ENCODE measurements around the gene FANCG. TPM values are rescaled to one million over a fixed set of nuclear protein-coding genes. Genes with fewer than 3 reads are reported as not detected.
A peak's percentile ranks its signal among the peaks of the same experiment; 100 is the strongest.

FANCG gene
- total RNA-seq, 1 donor from 2014 or later: 4.2 TPM

DNA sequence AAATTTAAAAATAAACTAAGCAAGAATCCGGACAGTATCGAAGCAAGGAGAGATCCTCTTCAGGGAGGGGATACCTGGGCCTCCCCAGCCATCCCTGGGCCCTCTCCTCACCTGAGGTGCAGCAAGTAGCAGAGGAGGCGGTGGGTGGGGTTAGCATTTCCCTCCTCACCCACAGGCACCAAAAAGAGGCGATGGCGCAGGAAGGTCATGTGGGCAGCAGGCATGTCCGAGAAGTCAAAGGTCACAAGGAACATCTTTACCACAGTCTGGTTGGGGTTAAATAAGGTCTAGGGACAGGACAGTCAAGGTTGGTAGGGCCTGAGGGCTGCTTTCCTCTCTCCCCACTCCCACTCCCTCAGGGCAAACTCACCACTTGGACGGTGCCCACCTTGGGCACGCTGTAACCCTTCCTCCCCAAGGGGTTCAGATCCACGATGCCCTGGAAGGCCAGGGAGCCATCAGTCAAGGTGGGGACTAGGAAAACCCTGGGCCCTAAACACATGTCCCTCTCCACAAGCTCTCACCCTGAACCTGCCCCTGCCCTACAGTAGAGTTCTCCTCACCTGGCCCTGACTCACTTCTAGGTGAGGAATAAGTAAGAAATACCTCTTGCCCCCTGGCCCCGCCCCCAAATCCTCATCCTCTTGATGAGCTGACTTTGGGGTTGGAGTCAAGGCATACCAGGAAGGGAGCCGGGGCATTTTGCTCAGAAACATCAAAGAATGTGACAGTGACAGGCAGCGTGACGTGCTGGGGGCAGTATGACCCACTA lies 26.0 kb upstream of the FANCG start:
- intact Hi-C loops (cut with DNase I): no loop called here
- DNase-seq (ENCODE audit: missing footprints): no peak
- no peak for ATAC-seq

DNA sequence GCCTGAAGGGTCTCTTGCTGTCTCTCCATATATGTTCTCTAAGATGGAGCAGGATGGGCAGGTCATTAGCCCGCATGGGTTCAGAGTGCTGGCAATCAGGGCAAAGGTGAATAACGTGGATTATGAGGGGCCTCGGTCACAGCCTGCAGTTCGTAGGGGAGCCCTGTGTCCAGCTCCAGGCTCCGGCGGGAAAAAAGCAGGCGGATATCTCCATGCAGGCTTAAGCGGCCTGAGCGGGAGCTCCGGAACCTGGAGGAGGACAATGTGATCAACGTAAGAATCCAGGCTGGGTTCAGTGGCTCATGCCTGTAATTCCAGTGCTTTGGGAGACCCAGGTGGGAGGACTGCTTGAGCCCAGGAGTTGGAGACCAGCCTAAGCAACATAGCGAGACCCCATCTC lies 25.4 kb upstream of the FANCG start:
- intact Hi-C loops (cut with DNase I): no loop called here
- no peak for ATAC-seq
- DNase-seq (ENCODE audit: missing footprints): no peak

GRCh38 chr9:35104586-35104985 lies 24.8 kb upstream of the FANCG start:
- no peak for ATAC-seq
- no peak for DNase-seq (ENCODE audit: missing footprints)
- intact Hi-C loops (cut with DNase I): no loop called here

DNA sequence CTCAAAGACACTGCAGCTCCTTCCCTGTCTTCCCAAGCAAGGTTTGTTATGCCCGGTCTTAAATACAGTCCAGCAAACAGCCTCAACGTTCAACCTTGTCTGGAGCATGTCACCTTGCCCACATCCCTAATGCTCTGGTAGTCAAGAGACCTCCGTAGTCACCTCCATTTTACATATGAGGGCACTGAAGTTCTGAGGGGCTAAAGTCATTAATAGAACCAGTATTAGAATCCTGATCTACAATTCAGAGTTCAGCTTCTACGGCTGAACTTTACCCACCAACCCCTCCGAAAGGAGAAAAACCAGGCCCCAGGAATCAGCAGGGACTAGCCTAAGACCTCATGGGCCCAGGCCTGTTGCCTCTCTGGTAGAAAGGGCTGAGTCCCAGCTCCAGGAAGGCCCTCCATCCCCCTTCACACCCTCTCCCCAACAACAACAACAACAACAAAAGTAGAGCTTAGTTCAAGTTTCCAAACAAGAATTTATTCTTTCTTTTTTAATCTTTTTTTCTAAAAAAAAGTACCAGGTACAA lies 24.0 kb upstream of the FANCG start:
- DNase-seq (ENCODE audit: missing footprints) (no peak), ATAC-seq (no peak)
- intact Hi-C loops (cut with DNase I): no loop called here

- DNase-seq (ENCODE audit: missing footprints) (peak; percentile 95), ATAC-seq (peak; percentile 95)
- intact Hi-C loops (cut with DNase I): no loop called here
Observed at GRCh38 chr9:35102769-35103659, 23.3 kb upstream of the FANCG start, which contains the start of gene STOML2. TSS of gene STOML2 (minus strand) at chr9:35103131. CDS start at chr9:35103094, 37 bp downstream.

DNA sequence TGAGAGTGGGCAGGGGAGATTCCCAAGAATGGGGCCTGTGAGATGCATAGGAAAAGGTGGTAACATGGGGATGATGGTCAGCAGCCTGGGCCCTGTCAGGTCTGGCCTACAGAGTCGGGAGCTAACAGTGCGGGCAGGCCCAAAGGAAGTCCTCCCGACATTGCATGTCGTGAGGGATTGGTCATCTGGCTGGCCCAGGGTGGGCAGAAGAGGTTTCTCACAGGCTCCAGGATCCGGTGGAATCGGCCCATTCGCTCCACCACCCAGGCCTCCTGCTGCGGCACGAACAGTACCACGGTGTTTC lies 22.7 kb upstream of the FANCG start:
- DNase-seq (ENCODE audit: missing footprints) (no peak), ATAC-seq (no peak)
- intact Hi-C loops (cut with DNase I): no loop called here

DNA sequence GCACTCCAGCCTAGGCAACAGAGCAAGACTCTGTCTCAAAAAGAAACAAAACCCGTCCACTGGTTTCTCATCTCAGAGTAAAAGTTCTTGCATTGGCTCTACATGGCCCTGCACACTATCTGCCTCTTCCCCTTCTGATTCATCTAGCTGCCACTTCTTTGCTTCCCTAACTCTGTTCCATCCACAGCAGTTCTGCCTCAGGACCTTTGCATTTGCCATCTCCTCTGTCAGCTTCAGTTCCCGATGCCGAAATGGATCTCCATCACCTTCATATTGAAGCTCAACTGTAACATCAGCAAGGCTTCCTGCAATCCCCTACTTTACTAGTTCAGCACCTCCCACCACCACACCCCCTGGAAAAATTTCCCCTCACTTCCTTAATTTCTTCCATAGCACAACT lies 17.8 kb upstream of the FANCG start:
- intact Hi-C loops (cut with DNase I): loop anchor here (2.0 to 5.0 kb wide), 2 partner anchors 25 to 200 kb away; partner anchors contain the start of gene VCP
- ATAC-seq (no peak), DNase-seq (ENCODE audit: missing footprints) (no peak)

DNA sequence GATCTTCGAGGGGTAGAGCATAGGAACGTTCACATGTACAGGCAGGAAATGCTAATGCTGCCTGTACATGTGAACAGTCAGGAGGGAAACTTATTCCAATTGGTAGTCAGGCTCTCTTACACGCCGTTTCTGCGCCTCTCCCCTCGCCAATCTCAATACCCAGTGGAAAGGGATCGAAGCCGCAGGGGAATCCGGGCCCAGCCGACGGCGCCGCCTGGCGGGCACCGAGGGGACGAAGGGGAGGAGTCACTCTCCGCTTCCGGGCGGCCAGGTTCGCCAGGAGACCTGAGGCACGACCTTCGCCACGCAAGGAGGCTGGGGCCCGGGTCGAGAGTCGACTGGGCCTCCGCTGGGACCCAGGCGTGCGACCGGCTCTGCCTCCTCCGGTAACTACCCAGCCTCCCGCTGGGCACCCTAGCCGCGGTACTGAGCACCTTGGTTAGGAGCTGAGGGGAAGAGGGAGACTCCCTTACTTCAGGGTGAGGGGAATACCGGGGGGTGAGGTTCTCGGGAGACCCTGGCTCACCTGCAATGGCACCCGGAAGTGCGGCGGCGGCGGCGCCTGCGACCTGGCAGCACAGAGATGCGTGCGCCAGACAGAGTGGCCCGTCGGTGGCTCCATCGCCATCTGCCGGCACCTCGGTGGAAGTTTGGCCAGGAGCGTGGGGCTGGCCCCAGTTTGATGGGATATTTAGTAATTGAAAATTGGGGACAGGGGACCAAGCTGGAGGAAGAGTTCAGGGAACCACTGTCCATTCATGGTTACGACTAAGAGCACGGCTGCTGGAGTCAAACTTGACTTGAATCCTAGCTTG lies 16.5 kb upstream of the FANCG start, which contains the start of gene PIGO:
PIGO (minus strand) TSS at position 557 of the 815 bp plus-strand sequence. CDS start 1,026 bp downstream, outside the sequence.
- peak; percentile 96 for DNase-seq (ENCODE audit: missing footprints)
- ATAC-seq: peak; percentile 93
- intact Hi-C loops (cut with DNase I): loop anchor here (1.0 to 5.0 kb wide), 3 partner anchors 16 to 199 kb away; partner anchors contain the start of gene VCP

GRCh38 chr9:35091536-35091935 lies 11.8 kb upstream of the FANCG start:
- intact Hi-C loops (cut with DNase I): no loop called here
- ATAC-seq: no peak
- no peak for DNase-seq (ENCODE audit: missing footprints)

- DNase-seq (ENCODE audit: missing footprints): no peak
- no peak for ATAC-seq
- intact Hi-C loops (cut with DNase I): no loop called here
Observed at GRCh38 chr9:35089434-35089833, 9.7 kb upstream of the FANCG start.

DNA sequence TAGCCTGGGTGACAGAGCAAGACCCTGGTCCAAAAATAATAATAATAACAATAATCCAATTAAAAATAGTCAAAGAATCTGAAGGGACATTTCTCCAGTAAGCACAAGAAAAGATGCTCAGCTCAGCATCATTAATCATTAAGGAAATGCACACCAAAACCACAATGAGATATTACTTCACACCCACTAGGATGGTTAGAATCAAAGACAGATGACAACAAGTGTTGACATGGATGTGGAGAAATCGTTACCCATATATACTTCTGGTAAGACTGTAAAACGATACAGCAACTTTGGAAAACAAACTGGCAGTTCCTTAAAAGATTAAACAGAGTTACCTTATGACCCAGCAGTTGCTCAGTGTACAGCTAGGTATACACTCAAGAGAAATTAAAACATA lies 5.3 kb upstream of the FANCG start:
- no peak for DNase-seq (ENCODE audit: missing footprints)
- no peak for ATAC-seq
- intact Hi-C loops (cut with DNase I): no loop called here

- ATAC-seq: no peak
- no peak for DNase-seq (ENCODE audit: missing footprints)
- intact Hi-C loops (cut with DNase I): no loop called here
Observed at GRCh38 chr9:35079041-35079425, 709 bp downstream of the FANCG start.

GRCh38 chr9:35078066-35078465 lies 1.7 kb downstream of the FANCG start:
- no peak for ATAC-seq
- DNase-seq (ENCODE audit: missing footprints): no peak
- intact Hi-C loops (cut with DNase I): no loop called here

DNA sequence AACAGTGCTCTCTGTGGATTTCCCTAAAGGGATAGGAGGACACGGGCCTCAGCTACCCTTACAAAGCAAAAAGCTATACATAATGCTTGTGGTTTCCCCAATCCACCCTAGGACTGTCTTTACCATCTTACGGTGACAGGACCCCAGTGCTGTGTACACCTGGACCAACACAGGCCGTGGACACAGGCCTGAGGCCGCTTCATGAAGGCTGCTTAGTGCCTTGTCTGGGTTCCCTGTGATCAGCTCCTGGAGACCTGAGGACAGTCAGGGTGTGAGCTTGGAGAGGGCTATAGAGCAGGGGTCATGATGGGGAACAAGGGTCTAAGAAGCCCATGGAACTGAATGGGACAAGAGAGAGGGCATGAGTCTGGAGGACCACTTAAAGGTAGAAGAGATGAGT lies 2.9 kb downstream of the FANCG start:
- intact Hi-C loops (cut with DNase I): no loop called here
- DNase-seq (ENCODE audit: missing footprints) (no peak), ATAC-seq (no peak)

DNA sequence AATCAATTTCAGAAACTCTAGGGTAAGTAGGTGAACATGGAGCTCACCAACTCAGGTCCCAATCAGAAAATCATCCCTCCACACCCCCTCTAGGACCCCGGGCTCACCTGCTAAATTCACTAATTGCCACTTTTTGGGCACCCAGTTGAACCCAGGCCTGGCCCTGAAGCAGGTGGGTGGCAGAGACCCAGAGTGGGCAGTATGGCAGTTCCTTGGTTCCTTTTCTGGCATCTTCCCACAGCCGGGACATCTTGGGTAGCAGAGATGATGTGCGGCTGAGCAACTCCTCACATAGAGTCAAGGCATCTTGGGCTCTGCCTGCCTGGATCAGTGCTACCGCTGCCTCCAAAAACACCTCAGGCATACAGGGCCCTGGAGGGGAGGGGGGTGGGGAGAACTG lies 4.4 kb downstream of the FANCG start:
- ATAC-seq (no peak), DNase-seq (ENCODE audit: missing footprints) (no peak)
- intact Hi-C loops (cut with DNase I): no loop called here

DNA sequence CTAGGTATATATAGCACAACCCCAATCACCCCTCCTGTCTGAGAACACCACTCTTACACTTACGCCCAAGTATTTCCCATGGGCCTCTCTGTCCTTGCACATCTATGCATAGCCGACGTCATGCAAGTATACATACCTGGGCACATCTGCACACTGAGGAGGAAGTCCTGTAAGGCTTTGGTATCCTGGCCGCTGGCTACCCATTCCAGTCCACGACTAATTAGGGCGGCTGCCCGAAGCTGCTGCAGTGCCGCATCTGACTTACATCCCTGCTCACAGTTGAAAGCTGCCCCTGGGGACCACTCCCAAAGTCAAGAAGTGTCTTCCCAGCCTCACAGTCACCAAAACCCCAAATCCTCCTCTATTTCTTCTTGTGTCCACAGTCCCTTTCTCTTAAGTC lies 5.0 kb downstream of the FANCG start:
- intact Hi-C loops (cut with DNase I): no loop called here
- no peak for DNase-seq (ENCODE audit: missing footprints)
- ATAC-seq: no peak

DNA sequence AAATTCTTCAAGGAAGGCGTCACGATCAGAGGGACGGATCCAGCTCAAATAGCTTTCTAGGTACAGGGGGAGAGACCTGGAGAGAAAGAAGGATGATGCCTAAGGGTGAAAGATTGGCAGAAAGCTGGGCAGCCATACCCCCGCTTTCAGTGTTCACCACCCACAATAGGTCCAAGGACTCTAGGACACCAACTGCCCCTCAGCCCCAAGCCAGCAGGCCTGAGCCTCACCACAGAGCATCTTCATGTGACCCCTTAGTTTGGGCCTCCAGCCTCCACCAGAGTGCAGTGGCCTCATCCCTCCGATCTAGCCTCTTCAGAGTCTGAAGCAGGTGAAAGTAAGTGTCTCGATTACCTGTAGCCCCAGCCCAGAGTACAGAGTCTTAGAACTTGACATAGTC lies 5.6 kb downstream of the FANCG start:
- DNase-seq (ENCODE audit: missing footprints): no peak
- intact Hi-C loops (cut with DNase I): no loop called here
- no peak for ATAC-seq

DNA sequence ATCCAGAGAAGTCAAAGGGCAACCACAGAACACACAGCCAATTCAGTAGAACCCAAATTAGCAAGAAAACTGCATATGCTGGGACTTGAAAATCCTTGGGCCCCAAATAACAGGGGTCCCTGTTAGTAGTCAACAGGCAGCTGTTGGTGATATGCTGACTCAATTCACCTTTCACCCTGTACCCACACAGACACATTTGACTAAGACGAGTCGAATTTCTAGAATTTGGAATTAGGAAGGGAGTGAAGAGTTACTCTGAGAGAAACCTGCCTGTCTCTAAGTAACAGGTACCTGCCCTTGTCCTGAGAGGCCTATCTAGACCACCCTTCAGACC lies 6.5 kb downstream of the FANCG start:
- intact Hi-C loops (cut with DNase I): loop anchor here (2.0 kb wide), 2 partner anchors 24 to 84 kb away; partner anchors contain the start of genes DNAJB5 and PIGO
- DNase-seq (ENCODE audit: missing footprints) (no peak), ATAC-seq (no peak)

Data from Right ventricle myocardium inferior (tissue), 1 donor.